Testis (tissue), 2 donors: ENCODE measurements around the gene EPB41L4A.

Source experiments
- CTCF ChIP-seq, 3 experiments: fragments of 450-650 bp in 2 of 3; fragments of 200-600 bp in 1 of 3; sonication (generic) in 1 of 3; IDR thresholded peaks; one replicate each; pipeline ENCODE4 v1.5.1; 2016 to 2019; ENCODE audit warnings: antibody characterized with exemption in 3 of 3, mild to moderate bottlenecking in 2 of 3, moderate library complexity in 1 of 3
- POLR2A ChIP-seq: fragments of 450-650 bp; IDR thresholded peaks from one replicate; pipeline ENCODE4 v1.6.1; 2017; ENCODE audit warnings: antibody characterized with exemption, mild to moderate bottlenecking, moderate library complexity

- TF ChIP-seq CTCF (IDR thresholded peaks at IDR 0.05) (no peak), POLR2A (no peak)
Measured at GRCh38 chr5:112183874-112184273, 235.2 kb downstream of the EPB41L4A start.
